SK-N-DZ (cell line): ENCODE measurements around the gene COL11A1.
"Not testable (repeated sequence)": the region's sequence is repeated elsewhere in the genome, so short reads cannot be mapped to it uniquely, and the experiment has no call there.

Experiments
- DNase-seq: peaks from one replicate; pipeline ENCODE4 v3.0.0-alpha.2; 2015; ENCODE audit warnings: low spot score

The COL11A1 gene

DNA sequence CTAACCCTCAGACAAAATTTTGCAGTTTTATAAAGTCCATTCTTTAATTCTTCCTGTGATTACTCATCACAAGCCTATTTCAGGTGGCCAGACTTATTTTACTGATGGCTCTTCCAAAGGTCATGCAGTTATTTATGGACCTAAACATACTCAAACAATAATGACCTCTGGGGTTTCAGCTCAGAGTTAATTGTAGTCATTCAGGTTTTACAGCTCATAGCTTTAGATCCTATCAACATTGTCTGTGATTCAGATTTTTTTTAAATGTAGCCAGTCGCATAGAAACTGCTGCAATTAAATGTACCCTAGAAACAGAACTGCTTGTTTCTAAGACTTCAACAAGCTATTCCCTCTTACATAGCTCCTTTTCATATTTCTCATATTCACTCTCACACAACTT, 270.8 kb downstream of the COL11A1 start:
- no peak for DNase-seq

DNA sequence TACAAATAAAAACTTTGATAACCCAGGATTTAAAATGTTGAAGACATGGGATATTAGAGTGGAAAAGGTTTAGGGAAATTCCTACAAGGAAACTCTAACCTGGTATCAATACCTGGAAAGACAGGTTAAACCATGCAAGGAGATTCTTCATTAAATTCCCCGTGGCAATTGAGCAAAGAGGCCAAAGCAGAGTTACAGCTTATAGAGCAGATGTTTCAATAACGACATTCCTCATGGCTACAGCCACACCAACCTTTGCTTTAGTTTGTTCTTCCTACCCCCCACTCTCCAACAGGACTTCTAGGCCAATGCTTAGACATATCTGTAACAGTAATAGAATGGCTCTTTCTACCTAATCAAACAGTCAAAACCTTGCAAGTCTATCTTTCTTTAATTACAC, 271.3 kb downstream of the COL11A1 start:
- no peak for DNase-seq

DNA sequence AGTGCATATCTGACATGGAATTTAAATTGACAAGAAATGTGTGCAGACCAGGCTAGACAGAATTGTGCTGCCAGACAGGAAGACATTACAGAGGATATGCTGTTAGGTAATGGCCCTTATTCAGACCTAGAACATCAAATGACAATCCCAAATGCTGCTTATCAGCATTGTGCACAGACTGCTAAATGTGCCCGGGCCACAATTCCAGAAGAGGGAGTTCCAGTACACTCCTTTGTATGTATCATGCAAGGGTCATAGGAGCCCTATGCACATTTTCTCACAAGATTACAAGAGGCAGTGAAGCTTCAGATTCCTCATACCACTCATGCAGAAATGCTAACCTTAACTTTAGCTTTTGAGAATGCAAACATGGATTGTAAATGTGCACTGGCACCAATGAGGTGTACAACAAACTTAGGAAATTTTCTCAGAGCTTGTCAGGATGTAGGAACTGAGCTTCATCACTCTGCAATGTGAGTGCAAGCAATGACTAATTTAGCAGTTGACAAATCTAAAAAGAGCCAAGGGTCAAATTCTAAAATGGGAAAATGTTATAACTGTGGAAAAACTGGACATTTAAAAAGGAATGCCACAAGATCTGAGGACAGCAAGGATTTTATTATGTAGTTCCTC, 273.5 kb downstream of the COL11A1 start:
- DNase-seq = no peak

DNA sequence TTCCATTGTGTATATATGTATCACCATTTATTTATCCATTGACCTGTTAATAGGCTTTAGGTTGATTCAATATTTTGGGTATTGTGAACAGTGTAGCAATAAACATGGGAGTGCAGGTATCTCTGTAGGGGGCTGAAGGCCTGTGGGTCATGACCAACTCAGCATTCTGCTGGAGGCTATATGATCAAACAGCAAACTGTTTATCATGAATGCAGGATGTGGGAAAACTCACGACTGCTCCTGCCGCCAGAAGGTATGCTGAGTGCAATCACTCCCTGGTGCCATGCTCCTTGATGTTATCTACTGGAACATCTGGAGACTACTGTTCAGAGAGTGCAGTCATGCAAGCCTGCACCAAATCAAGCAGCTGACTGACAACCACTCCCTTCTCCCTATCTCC, 275.2 kb downstream of the COL11A1 start:
- DNase-seq = peak; percentile 25

DNA sequence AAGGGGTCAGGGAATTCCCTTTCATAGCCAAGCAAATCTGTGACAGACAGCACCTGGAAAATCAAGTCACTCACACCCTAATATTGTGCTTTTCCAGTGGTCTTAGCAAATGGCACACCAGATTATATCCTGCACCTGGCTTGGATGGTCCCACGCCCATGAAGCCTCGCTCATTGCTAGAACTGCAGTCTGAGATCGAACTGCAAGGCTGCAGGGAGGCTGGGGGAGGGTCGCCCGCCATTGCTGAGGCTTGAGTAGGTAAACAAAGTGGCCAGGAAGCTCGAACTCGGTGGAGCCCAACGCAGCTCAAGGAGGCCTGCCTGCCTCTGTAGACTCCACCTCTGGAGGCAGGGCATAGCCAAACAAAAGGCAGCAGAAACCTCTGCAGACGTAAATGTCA, 281.6 kb downstream of the COL11A1 start:
- DNase-seq = not testable (repeated sequence)
